Kidney glomerular epithelial cell (primary cell): ENCODE results near the gene SLC25A48.

ENCODE experiments used
- DNase-seq: peaks from one replicate; lab custom pipeline; 2025; lab: John Stamatoyannopoulos, UW

Gene SLC25A48

DNA sequence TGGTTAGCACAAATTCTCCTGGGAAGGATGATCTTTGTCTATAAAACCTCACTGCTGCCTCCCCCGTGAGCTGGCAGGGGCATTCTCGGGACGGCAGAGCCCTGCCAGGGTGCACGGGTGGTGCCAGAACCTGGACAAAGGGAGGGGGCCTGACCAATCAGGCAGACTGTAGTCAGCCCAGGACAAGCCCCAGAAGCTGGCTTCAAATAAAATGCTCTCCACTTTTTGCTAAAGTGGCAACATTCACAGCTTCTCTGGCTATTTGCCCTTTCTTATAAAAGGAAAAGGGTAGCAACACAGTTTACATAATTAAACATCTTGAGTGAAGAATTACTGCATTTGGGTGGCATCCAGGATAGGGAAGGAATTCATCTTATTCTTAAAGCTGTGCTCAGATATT is 46.8 kb downstream of the SLC25A48 start:
- DNase-seq: no peak

DNA sequence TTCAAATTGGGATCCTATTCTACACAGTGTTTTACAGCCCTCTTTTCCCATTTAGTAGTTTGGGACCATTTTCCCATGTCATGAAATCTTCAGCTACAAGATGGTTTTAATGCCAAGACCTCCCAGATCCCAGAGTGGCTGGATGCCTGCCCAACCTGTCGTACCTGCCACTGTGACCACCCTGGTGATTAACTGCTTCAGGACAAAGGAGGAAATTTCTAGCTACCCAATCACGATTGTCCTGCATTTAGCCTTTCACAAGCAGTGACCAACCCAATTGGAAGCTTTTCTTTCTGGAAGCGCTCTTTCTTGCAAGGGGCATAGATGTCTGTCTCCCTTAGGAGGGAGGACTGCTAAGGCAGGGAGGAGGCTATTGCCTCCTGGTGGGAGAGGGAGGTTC is 47.4 kb downstream of the SLC25A48 start:
- no peak for DNase-seq

DNA sequence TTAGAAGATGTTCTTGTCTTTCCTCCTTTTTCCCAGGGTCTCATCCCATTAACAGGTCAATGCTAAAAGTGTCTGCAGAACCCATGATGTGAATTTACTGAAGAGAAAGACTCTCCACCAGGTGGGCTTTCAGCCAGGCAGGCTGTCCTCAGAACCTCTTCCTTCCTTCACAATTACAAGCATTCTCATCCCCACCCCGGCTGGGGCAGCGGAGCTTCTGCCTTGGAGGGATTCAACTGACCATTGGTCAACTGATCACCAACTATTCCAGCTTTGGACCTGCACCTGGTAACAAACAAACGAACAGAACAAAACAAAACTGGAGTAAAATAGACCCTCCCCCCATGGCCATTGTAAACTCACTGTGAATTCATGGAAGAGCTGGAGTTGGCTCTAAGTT is 48.6 kb downstream of the SLC25A48 start:
- no peak for DNase-seq

DNA sequence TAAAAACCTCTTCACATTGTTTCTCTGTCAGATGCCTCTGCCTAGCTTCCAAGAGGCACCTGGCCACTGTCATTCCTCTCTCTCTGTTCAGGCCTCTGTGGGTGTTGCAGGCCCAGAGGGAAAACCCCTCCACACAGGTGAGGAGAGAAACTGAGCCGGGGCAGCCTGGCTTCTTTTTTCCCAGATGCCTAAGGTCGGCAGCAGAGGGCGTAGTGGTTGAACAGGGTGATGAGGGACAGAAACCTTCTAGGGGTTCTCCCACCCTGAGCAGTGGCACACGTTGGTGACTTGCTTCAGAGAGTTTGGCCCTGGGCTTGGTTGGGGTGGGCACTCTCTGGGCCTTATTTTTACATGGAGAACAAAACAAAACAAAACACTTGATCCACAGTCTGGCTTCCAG is 49.0 kb downstream of the SLC25A48 start:
- DNase-seq: no peak

DNA sequence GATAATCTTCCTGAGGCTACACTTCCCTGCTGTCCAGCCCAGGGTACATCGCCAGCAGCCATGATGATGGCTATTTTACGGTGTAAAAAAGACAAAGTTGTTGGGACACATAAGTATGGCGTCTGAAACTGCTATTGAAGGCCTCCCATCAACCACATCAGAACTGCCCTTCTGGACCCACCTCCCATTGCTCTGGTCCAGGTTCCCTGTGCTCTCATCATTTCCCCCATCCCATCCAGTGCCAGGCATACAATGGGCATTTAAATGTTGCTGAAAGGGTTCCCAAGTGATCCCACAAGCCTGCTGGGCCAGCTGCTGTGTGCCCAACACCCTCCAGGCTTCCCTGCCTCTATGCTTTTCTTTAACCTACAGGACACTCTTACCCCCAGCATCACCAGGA is 50.6 kb downstream of the SLC25A48 start:
- no peak for DNase-seq

DNA sequence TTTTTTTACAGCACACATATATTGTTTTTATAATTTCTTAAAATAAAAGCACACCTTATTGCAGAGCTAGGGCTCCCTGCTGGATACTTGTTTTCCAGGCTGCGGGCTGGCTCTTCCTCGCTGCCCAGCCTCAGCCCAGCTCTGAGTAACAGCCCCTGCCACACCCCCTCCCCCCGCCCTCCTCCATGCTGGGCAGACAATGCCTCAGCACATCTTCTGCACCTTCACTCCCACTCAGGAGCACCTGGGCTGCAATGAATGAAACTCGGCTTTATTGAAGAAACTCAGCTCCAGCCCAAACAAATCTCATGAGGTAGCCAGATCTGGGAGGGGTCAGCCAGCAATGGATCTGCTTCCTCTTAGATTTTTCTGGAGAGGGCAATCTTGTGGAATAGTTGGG is 51.7 kb downstream of the SLC25A48 start:
- no peak for DNase-seq

DNA sequence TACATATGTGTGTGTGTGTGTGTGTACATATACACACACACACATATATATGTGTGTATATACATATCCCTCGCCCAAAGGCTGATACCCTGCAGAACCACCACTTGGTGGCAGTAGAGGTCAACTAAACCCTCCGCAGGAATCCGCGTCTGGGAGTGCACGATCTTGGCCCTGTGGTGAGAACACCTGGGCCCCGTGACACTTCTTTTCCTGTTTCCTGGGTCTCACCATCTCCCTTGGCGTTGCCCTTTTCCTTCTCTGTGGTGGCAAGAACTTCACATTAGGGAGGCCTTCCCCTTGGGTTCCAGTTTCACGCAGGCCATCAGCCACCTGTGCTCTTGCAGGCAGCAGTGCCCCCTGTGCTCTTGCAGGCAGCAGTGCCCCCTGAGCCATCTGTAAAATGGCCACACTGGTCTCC is 53.0 kb downstream of the SLC25A48 start:
- peak; percentile 35 for DNase-seq

DNA sequence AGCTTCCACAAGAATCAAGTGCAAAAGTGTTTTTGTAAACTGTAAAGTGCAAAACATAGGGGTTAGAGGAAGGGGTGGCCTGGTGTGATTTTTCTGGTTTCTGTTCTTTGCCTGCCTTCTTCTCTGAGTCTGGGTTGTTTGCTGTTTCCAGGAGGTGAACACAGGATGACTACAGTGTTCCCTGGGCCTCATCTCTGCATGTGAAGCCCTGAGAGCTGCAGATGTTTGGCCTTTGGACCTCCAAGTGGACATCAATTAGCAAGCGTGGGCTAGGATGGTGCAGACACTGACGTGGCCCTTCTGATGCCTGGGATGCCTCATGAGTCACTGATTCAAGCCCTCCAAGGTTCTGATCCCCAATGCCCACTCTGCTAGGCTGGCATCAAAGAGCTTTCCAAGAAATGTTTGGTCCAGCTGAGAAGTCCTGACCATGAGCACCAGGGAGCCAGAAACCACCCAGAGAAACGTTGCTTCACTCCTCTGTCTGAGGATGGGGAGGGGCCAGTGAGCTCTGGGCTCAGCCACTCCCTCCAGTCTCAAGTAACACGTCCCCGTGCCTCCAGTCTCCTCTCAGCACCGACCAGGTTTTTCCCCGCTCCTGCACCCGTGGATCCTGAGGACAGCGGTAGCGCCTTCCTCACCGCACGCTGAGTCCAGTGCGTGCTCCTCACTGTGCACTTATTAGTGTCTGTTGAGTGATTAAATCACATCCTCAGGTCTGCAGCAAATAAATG is 53.6 kb downstream of the SLC25A48 start:
- no peak for DNase-seq

DNA sequence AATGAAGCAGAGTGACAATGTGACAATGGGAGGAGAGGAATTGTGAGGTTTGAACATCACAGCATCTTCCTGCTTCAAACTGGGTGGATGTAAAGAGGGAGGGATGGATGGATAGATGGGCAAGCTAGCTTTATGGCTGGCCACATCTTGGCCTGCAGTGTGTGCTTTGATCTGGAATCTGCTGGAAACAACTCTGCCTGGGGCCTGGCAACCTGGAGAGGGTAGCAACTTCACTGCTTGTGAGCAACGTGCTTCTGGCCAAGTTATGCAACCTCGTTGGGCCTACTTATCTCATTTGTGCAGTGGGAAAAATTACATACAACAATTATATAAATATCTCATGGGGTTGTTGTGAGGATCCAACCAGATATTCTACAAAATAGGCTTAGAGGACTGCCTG is 55.8 kb downstream of the SLC25A48 start:
- DNase-seq: no peak

DNA sequence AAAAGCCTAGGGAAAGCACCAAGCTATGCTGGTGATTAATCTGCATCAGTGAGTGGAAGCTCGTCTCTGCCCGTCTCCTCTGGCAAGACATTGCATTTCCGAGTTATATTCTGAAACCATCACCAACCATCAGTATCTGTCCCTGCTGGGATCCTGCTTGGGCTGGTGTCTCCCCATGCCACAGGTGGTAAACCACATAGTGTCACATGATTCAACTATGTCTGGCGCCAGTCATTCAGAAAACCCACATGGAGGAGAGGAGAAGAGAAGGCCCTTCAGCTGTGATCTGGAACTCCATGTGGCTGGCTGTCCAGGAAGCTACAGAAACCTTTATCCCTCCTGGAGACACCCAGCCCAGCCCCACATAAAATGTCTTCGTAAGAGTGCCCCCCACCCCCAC is 56.4 kb downstream of the SLC25A48 start:
- DNase-seq: no peak

DNA sequence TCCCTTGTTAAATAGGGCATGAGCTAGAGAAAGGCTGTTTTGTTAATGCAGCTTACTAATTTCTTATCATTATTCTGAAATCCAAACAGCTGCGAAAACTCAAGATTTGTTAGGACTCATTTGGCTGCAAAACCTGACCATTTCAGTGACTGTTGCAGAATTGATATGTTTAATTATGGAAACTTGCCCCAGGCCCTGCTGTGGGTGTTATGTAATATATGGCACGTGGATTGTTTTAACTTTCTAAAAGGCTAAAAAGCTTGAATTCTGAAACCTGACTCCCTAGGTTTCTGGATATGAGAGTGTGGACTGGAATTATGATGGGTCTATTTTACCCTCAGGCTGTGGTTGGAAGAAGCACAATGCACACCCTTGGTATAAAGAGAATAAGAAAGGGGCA is 56.8 kb downstream of the SLC25A48 start:
- DNase-seq: no peak

DNA sequence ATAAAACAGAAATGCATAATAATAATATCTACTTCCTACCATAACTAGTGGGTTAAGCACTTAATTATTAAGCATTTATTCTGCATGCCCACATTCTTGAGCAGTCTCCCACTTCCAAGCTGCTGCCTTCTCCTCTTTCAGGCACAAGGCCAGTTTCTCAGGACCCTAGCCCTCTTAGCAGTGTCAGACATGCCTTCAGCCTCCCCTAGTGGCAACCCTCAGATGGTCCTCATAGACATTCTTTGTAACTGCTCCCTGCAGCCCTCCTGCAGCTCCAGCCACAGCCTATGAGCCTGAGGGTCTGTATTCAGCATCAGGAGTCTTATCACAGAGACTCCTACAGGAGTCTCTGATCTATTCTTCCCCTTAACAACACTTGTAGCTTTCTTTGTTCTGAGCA is 57.3 kb downstream of the SLC25A48 start:
- no peak for DNase-seq

DNA sequence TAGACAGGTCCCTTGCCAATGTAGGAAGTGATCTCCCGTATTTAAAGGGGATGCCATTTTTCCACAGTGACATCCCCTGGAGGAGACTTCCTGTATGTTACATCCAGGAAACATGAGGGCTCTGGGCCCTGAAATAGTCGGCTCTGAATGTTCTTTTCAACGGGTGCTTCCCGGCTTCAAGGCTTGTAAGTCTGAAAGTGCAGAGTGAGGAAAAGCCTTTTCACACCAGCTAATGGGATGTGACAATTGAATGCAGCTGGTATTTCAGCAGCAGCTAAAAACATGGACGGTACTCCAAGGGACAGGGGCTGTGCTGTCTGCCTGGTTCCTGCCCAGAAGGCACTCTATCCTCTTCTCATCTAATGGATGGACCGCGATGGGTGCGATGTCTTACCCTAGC is 59.8 kb downstream of the SLC25A48 start:
- DNase-seq: no peak

DNA sequence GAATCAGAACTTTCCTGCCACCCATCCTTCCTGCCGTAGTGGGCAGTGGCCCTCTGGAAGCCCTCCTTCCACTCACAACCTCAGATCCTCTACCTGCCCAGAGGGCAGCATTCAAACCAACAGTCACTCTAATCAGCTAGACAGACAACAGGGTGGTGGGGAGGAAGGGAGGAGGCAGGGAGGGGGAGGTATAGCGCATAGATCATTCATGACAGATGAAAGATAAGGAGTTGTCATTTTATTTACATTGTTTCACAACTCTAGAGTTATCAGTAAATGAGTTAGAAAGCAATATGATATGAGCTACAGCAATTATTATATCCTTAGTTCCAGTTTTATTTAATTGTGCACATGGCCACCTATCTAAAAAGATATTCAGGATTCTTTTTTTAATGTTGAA is 60.3 kb downstream of the SLC25A48 start:
- no peak for DNase-seq

DNA sequence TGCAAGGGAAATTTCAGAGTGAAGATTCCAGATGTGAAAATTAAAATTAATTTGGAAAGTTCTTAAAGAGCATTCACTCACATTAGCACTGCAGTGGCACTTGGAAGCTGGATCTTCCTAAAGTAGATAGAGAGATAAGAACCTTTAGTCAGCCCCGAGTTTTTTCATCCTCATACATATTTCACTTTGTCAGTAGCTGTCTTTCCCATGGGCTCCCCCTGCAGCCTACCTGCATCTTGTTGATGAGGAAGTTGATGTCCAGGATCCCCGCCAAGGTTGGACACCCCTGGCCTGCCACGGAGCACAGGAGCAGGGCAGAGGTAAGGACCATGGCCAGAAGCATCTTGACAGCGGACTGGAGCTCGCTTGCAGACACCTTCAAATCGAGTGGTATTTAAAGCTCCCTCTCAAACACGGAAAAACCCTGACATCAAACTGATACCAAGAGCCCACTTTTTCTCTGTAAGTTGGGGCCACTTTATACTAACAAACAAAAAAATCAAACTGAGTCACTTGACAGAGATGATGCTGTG is 61.1 kb downstream of the SLC25A48 start, which contains the start of gene IL9:
Gene IL9, minus strand, starts transcription at position 368 of the 533 bp plus-strand sequence. Its CDS starts 25 bp downstream, at position 343.
- no peak for DNase-seq

DNA sequence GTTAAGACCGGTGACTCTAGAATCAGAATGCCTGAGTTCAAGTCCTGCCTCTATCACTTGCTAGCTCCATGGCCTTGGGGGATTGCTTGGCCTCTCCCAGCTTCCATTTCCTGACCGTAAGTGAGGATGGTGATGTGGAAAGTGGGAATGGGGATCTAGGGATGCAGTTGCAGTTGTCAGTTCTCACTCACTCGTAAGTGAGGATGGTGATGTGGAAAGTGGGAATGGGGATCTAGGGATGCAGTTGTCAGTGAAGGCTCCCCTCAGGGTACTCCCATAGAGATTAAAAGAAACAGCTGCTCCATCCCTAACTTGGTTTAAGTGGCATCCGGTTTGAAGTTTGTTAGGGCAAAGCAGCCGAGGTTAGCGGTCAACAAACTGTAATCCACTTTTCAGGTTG is 64.2 kb downstream of the SLC25A48 start:
- no peak for DNase-seq

DNA sequence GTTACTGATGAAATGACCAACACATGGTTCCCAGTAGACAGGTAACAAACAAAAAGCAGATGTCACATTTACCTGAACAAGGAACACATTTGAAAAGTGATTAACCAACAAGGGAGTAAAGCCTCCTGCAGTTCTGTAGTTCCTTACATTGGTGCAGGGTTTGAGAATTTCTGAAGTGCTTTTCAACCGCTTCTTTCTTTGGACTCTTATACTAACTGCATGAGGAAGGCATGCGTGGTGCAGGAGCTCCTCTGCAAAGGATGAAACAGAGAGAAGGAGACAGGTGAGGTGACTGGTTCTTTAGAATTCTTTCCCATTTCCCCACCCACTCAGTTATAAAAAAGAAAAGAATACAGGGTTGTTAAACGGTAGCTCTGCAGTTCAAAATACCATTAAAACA is 65.8 kb downstream of the SLC25A48 start:
- no peak for DNase-seq

DNA sequence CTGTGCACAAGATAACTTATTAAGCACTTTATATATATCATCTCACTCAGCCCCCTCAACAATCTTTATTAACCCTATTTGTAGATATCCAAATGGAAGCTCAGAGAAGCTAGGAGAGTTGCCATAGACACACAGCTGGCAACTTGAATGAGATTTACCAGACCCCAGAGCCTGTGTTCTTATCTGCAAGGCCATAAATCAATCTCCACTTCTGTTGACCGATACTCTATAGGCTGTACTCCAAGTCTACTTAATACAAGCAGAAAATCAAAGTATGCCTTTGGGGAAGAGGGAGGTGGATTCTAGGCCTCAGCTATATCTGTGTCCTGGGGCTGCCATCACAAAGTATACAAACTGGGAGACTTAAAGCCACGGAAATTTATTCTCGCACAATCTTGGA is 67.2 kb downstream of the SLC25A48 start:
- DNase-seq: no peak

DNA sequence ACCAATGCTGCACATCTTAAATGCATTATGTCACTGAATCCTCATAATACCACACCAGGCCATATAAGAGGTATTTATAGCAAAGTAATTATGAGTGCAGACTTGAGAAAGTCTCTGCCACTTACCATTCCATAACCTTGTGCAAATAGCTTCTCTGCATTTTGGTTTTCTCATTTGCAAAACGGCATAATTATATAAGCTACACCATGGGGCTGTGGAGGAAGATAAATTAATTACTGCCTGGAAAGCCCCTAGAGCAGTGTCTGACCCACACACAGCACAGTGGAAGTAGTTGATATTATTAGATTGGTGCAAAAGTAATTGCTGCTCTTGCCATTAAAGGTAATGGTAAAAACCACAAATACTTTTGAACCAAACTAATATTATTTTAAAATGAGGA is 70.7 kb downstream of the SLC25A48 start:
- DNase-seq: no peak

DNA sequence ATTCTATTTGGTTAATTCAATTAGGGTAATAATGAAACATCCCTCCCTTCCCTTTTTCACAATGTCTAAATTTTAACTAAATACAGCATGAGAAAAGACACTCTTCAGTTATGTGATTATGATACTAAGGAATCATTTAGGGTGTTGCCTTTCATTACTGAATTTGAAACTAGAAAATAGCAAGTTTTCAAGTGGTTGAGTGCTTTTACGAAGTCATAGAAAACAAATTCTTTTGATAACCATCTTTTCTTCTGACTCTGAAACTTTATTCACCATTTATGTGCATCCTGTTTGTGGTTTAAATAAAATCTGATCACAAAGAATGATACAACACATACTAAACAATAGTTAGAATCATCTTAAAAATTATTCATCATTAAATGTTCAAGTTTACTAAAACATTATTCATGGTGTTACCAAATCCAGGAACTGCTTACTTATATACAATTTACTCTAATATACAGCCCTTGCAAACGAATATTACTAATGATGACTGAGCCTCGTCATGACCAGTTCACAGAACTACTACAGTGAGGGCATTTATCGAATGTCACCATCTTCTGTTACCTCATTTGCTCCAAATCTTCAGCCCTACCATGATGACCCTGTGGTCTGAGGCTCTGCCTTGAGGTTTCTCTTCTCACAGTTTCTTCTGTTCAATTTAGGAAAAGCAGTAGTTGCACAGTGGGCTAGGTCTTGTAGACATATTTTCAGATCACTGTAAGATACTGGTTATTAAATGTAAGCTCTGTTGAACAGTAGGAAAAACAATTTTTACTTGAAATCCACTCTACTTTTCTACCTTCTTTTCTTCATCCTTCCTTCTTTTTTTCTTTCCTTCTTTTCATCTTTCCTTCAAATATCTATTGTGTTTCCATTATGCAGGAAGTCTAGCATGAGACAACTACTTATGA is 79.5 kb downstream of the SLC25A48 start:
- DNase-seq: no peak

DNA sequence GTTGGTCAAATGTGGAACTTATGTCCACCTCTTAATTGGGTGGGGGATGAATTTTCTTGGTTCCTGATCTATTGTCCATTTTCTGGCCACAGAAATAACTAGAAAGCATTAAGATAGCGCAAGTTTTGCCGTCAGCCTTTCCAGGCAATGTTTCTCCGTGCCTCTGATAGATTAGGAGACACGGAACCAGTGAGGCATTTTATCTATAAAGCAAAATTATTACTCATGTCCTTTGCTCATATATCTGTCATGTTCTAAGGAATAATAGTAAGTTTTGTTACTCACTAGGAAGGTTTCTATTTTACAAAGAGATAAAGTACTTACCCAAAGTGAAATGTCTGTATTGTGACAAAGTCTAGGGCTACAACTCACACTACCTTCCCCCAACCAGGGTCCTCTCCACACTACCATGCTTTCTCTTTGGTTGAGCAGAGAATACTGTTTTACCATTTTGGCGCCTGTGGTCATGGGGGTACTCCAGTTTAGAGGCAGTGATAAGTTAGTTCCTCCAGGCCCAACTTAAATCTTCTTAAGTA is 81.1 kb downstream of the SLC25A48 start:
- DNase-seq: no peak

DNA sequence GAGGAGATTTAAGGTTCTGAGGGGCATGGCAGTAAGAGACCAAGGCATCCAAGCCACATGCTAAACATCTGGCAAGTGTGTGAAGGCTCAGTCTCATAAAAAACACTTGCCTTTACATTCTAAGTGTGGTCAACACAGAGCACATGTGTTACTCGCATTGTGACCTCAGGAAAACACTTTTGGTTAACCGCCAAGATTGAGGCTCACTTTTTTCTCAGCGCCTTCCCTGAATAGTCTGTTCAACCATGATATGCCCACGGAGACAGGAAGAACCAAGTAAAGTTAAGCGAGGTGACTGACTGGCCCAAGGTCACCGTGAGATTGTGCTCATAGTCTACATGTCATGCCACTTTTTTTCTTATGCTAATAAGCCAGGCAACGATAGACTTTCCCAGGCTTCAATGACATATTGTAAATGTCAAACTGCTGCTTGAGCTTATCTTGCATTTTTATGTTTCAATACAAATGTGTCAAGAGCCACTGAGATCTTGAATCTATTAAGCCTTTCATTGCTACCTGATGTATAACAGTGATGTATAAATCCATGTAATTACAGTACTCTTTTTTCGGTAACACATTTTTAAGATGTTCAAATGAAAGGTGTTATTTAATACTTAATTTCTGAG is 82.3 kb downstream of the SLC25A48 start:
- DNase-seq: no peak
